Cardiac fibroblast (primary cell): ENCODE data around the gene PPFIBP2.

ENCODE experiments used
- DNase-seq, 2 donors: peaks; one replicate each; pipeline versions ENCODE4 v3.0.0 to v3.0.0-alpha.2; 2010; ENCODE audit warnings: low read depth in 2 of 2
- H3K4me3 ChIP-seq, 2 donors: replicated peaks in 1 of 2; 1 replicate in 1 of 2; 2 replicates in 1 of 2; pipeline ENCODE4 v1.5.1; 2011; ENCODE audit warnings: low read depth in 2 of 2, low read length in 2 of 2, mild to moderate bottlenecking in 2 of 2, moderate library complexity in 1 of 2
- TF ChIP-seq, protein P1 (sequence below): IDR thresholded peaks from one replicate; pipeline ENCODE4 v1.5.1; 2011; ENCODE audit warnings: low read depth, mild to moderate bottlenecking, low read length, inconsistent platforms

Gene PPFIBP2

GRCh38 chr11:7599209-7599608 is 85.4 kb downstream of the PPFIBP2 start:
- no peak for DNase-seq
- no peak overlapping the region for H3K4me3 ChIP-seq
- TF ChIP-seq, protein P1, sequence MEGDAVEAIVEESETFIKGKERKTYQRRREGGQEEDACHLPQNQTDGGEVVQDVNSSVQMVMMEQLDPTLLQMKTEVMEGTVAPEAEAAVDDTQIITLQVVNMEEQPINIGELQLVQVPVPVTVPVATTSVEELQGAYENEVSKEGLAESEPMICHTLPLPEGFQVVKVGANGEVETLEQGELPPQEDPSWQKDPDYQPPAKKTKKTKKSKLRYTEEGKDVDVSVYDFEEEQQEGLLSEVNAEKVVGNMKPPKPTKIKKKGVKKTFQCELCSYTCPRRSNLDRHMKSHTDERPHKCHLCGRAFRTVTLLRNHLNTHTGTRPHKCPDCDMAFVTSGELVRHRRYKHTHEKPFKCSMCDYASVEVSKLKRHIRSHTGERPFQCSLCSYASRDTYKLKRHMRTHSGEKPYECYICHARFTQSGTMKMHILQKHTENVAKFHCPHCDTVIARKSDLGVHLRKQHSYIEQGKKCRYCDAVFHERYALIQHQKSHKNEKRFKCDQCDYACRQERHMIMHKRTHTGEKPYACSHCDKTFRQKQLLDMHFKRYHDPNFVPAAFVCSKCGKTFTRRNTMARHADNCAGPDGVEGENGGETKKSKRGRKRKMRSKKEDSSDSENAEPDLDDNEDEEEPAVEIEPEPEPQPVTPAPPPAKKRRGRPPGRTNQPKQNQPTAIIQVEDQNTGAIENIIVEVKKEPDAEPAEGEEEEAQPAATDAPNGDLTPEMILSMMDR, result no peak

GRCh38 chr11:7600205-7600775 is 86.5 kb downstream of the PPFIBP2 start:
- H3K4me3 ChIP-seq, result no peak overlapping the region
- TF ChIP-seq, protein P1, result no peak
- peak; percentile 72 to 93 for DNase-seq

- H3K4me3 ChIP-seq, result no peak overlapping the region
- TF ChIP-seq, protein P1, result no peak
- no peak for DNase-seq
Observed at GRCh38 chr11:7603031-7603781, 89.4 kb downstream of the PPFIBP2 start.

- no peak overlapping the region for H3K4me3 ChIP-seq
- TF ChIP-seq, protein P1, result no peak
- peak in 1 of 2 donors; percentile 16 for DNase-seq
Observed at GRCh38 chr11:7604331-7604955, 90.6 kb downstream of the PPFIBP2 start.

GRCh38 chr11:7605186-7605943 is 91.6 kb downstream of the PPFIBP2 start:
- TF ChIP-seq, protein P1, result no peak
- H3K4me3 ChIP-seq, result no peak overlapping the region
- peak; percentile 56 to 78 for DNase-seq

DNA sequence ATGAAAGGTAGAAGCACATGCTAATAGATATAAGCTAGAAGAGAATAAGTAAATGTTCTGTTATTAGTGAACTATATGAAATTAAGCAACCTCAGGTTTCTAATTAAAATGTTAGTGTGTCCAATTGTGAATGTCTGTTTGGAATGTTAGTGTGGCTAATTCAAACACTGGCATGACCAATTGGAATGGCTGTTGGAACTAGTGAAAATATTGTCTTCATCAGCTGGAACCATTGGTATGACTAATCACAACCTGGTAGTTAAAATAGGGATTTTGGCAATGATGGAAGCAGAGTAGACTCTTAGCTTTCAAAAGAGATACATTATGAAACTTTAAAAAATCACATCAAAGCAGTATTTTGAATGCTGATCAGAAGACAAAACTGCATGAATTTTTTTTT is 92.7 kb downstream of the PPFIBP2 start:
- DNase-seq, result no peak
- TF ChIP-seq, protein P1, result no peak
- H3K4me3 ChIP-seq, result no peak overlapping the region
